IMR-90 (cell line): Measurements from ENCODE around the gene PARD3. TPM values are rescaled to one million over a fixed set of nuclear protein-coding genes. Genes with fewer than 3 reads are reported as not detected.

ENCODE experiments used
- ATAC-seq: fragments of 200-7000 bp; cut with Tn5 transposase; 2 replicates; pipeline ENCODE4 v1.9.1; 2020; ENCODE audit warnings: low read depth, mild to moderate bottlenecking, moderate library complexity
- BruUV-seq: library from RNA; stranded (reverse); fragments of 400-500 nt; replicated peaks from 2 replicates; lab custom pipeline; 2021; lab: Mats Ljungman, UMichigan
- CTCF ChIA-PET: fragments of 300-600 bp; formaldehyde crosslinking; extraction: SDS; loops from one replicate; lab custom pipeline; 2021; ENCODE audit warnings: antibody characterized with exemption; lab: Yijun Ruan, JAX
- POLR2A ChIA-PET: fragments of 300-600 bp; sonication (Branson Sonifier 250); formaldehyde crosslinking; loops from one replicate; lab custom pipeline; 2022; ENCODE audit warnings: antibody characterized with exemption; ENCODE audit not compliant: unreplicated experiment; lab: Charles Lee
- DNase-seq: peaks from one replicate; pipeline ENCODE4 v3.0.0; 2013
- H2AFZ ChIP-seq: replicated peaks from 2 replicates; pipeline ENCODE3; 2013; ENCODE audit warnings: low read length, mild to moderate bottlenecking; ENCODE audit not compliant: poor library complexity
- H2AK5ac ChIP-seq: 2 replicates; pipeline ENCODE4 v1.6.1; 2013; ENCODE audit warnings: low read depth, low read length, inconsistent platforms
- H2AK9ac ChIP-seq: replicated peaks from 2 replicates; pipeline ENCODE3; 2013; ENCODE audit warnings: mild to moderate bottlenecking, low read depth, low read length, moderate library complexity; ENCODE audit not compliant: poor library complexity
- H2BK120ac ChIP-seq: 2 replicates; pipeline ENCODE4 v1.6.1; 2013; ENCODE audit warnings: low read depth, low read length, inconsistent platforms
- H2BK15ac ChIP-seq: 3 replicates; pipeline ENCODE4 v1.6.1; 2013; ENCODE audit warnings: low read depth, low read length, inconsistent platforms
- H2BK20ac ChIP-seq: 2 replicates; pipeline ENCODE4 v1.6.1; 2013; ENCODE audit warnings: low read depth, mild to moderate bottlenecking, inconsistent platforms, low read length, moderate library complexity
- H2BK5ac ChIP-seq: 2 replicates; pipeline ENCODE4 v1.6.1; 2013; ENCODE audit warnings: mild to moderate bottlenecking, low read depth, low read length, inconsistent platforms; ENCODE audit not compliant: poor library complexity, severe bottlenecking
- H3K14ac ChIP-seq: replicated peaks from 2 replicates; pipeline ENCODE4 v1.6.1; 2013; ENCODE audit warnings: low read depth, low read length, inconsistent platforms
- H3K18ac ChIP-seq: 2 replicates; pipeline ENCODE4 v1.6.1; 2013; ENCODE audit warnings: low read depth, low read length, control low read depth
- H3K23ac ChIP-seq: 2 replicates; pipeline ENCODE4 v1.6.1; 2013; ENCODE audit warnings: low read depth, low read length, inconsistent platforms
- H3K27ac ChIP-seq: 2 replicates; pipeline ENCODE4 v1.5.1; 2013; ENCODE audit warnings: mild to moderate bottlenecking, control low read depth, low read length; ENCODE audit not compliant: insufficient read depth
- H3K27me3 ChIP-seq: 2 replicates; pipeline ENCODE4 v1.6.1; 2013; ENCODE audit warnings: low read length; ENCODE audit not compliant: control insufficient read depth, insufficient read depth
- H3K36me3 ChIP-seq: 2 replicates; pipeline ENCODE4 v1.6.1; 2013; ENCODE audit warnings: low read length, mixed read lengths; ENCODE audit not compliant: control insufficient read depth, insufficient read depth
- H3K4ac ChIP-seq: 2 replicates; pipeline ENCODE4 v1.6.1; 2013; ENCODE audit warnings: low read depth, low read length, inconsistent platforms
- H3K4me1 ChIP-seq: 2 replicates; pipeline ENCODE4 v1.6.1; 2013; ENCODE audit warnings: low read length, mixed read lengths; ENCODE audit not compliant: control insufficient read depth, insufficient read depth
- H3K4me2 ChIP-seq: 2 replicates; pipeline ENCODE4 v1.6.1; 2013; ENCODE audit warnings: low read depth, mild to moderate bottlenecking, control low read depth, low read length, moderate library complexity
- H3K4me3 ChIP-seq: 2 replicates; pipeline ENCODE4 v1.5.1; 2013; ENCODE audit warnings: low read depth, mild to moderate bottlenecking, control low read depth, low read length, moderate library complexity; ENCODE audit not compliant: insufficient read depth
- H3K56ac ChIP-seq: 2 replicates; pipeline ENCODE4 v1.6.1; 2013; ENCODE audit warnings: low read length, inconsistent platforms; ENCODE audit not compliant: insufficient read depth; ENCODE audit errors: extremely low read depth
- H3K79me1 ChIP-seq, 2 experiments: 2 replicates each; pipeline ENCODE4 v1.6.1; 2013; ENCODE audit warnings: low read length in 2 of 2, inconsistent platforms in 1 of 2, low read depth in 1 of 2
- H3K9ac ChIP-seq: 2 replicates; pipeline ENCODE4 v1.6.1; 2013; ENCODE audit warnings: low read depth, low read length, control low read depth
- H3K9me1 ChIP-seq: 2 replicates; pipeline ENCODE4 v1.6.1; 2013; ENCODE audit warnings: low read length, inconsistent platforms; ENCODE audit not compliant: insufficient read depth
- H3K9me3 ChIP-seq: 2 replicates; pipeline ENCODE4 v1.6.1; 2013; ENCODE audit warnings: low read length; ENCODE audit not compliant: control insufficient read depth, insufficient read depth
- H4K20me1 ChIP-seq: 2 replicates; pipeline ENCODE4 v1.6.1; 2013; ENCODE audit warnings: low read length, inconsistent platforms; ENCODE audit not compliant: insufficient read depth
- H4K5ac ChIP-seq: 2 replicates; pipeline ENCODE4 v1.6.1; 2013; ENCODE audit warnings: mild to moderate bottlenecking, low read depth, low read length, control low read depth
- H4K8ac ChIP-seq, 2 experiments: 2 replicates each; pipeline ENCODE4 v1.6.1; 2013; ENCODE audit warnings: low read depth in 2 of 2, low read length in 2 of 2, control low read depth in 1 of 2, inconsistent platforms in 1 of 2
- H4K91ac ChIP-seq: 2 replicates; pipeline ENCODE4 v1.6.1; 2013; ENCODE audit warnings: low read depth, low read length, inconsistent platforms; ENCODE audit not compliant: insufficient read depth
- BHLHE40 ChIP-seq: fragments of 150-350 bp; IDR thresholded peaks from 2 replicates; pipeline ENCODE4 v1.6.1; 2016; ENCODE audit warnings: mild to moderate bottlenecking, low read depth, low read length
- CEBPB ChIP-seq: IDR thresholded peaks from 2 replicates; pipeline ENCODE4 v1.6.1; 2012; ENCODE audit warnings: low read depth, low read length, improper control_type of control experiment
- CHD1 ChIP-seq: IDR thresholded peaks from 2 replicates; pipeline ENCODE4 v1.6.1; 2012; ENCODE audit warnings: low read depth, low read length, improper control_type of control experiment
- ELK1 ChIP-seq: fragments of 150-350 bp; IDR thresholded peaks from 2 replicates; pipeline ENCODE4 v1.6.1; 2016; ENCODE audit warnings: low read depth, mild to moderate bottlenecking, low read length, moderate library complexity, borderline replicate concordance
- FOS ChIP-seq: fragments of 150-350 bp; IDR thresholded peaks from 2 replicates; pipeline ENCODE4 v1.6.1; 2016; ENCODE audit warnings: low read depth, low read length
- MAFK ChIP-seq: IDR thresholded peaks from 2 replicates; pipeline ENCODE4 v1.6.1; 2012; ENCODE audit warnings: low read depth, low read length, improper control_type of control experiment
- POLR2A ChIP-seq: IDR thresholded peaks from 2 replicates; pipeline ENCODE4 v1.6.1; 2012; ENCODE audit warnings: mild to moderate bottlenecking, low read depth, low read length
- RFX5 ChIP-seq: IDR thresholded peaks from 2 replicates; pipeline ENCODE4 v1.8.0; 2012; ENCODE audit warnings: low read depth, mild to moderate bottlenecking, low read length, moderate library complexity
- SMC3 ChIP-seq: fragments of 150-350 bp; IDR thresholded peaks from 2 replicates; pipeline ENCODE4 v1.6.1; 2016; ENCODE audit warnings: low read depth, mild to moderate bottlenecking, antibody characterized with exemption, low read length, moderate library complexity
- WGBS, 2 experiments: methylation state at CpG; one replicate each; pipeline versions ENCODE4 v1.1.5 to v1.1.7; 2013; ENCODE audit warnings: missing lambda C conversion rate in 2 of 2; ENCODE audit not compliant: insufficient read length in 1 of 2; ENCODE audit errors: extremely low coverage in 2 of 2; 5-methylcytosine and 5-hydroxymethylcytosine counted together
- dilution Hi-C: fragments of 300-500 bp; cut with HindIII; formaldehyde crosslinking; loops from one replicate; pipeline ENCODE4 v1.14.3; 2018; ENCODE audit warnings: low sequenced_read_pairs; ENCODE audit not compliant: unreplicated experiment
- in situ Hi-C: fragments of 300-500 bp; cut with MboI; formaldehyde crosslinking; loops from 3 replicates; pipeline ENCODE4 v1.14.3; 2019; ENCODE audit warnings: low sequenced_read_pairs, inconsistent platforms, mixed read lengths
- intact Hi-C: fragments of 100-400 bp; cut with micrococcal nuclease; formaldehyde crosslinking; loops from 2 replicates; pipeline ENCODE4 v1.10.0; 2022
- polyA plus RNA-seq, 3 experiments: library from polyadenylated mRNA; depleted of rRNA; stranded (reverse); fragments of >200 nt; gene quantifications; 2 replicates each; pipeline ENCODE4 v1.2.3, GENCODE V29; 2012; ENCODE audit warnings: low replicate concordance in 1 of 3
- total RNA-seq: library from RNA; depleted of rRNA; stranded (reverse); fragments of >200 nt; gene quantifications from 2 replicates; pipeline ENCODE4 v1.2.3, GENCODE V29; 2012

The PARD3 gene
- total and polyA plus RNA-seq, 2 of the 4 experiments (the other 2 are of a cell fraction) = 14.6 to 37.5 TPM

- H3K9me1 ChIP-seq = no peaks in the 10 kb centered on the region; the same call in none of the 2 replicates
- no peak overlapping the region for H2AK9ac ChIP-seq
- no peak overlapping the region for H2BK15ac ChIP-seq
- H2AFZ ChIP-seq = no peak overlapping the region
- H4K8ac ChIP-seq = no peak overlapping the region
- 0 out of 2 replicates have a peak, but pooled peaks cover 6% of the 10 kb centered on the region for H4K20me1 ChIP-seq
- H3K4me3 ChIP-seq = no peak overlapping the region
- H3K27ac ChIP-seq = no peak overlapping the region
- no peak for TF ChIP-seq RFX5
- no peak for TF ChIP-seq POLR2A
- no peak for TF ChIP-seq SMC3
- TF ChIP-seq FOS = no peak
- no peak for TF ChIP-seq MAFK
- no peak for TF ChIP-seq BHLHE40
- TF ChIP-seq CHD1 = no peak
- no peak for TF ChIP-seq CEBPB
- no peak for TF ChIP-seq ELK1
- H3K9me3 ChIP-seq = no peaks in the 10 kb centered on the region
- intact Hi-C loops (loop anchor here (10.0 kb wide), 1 partner anchor 323 kb away; no protein-coding TSS in a partner anchor), in situ Hi-C loops (loop anchor here (25.0 kb wide), 1 partner anchor 351 kb away; no protein-coding TSS in a partner anchor), dilution Hi-C loops (no loop called here)
- H2BK120ac ChIP-seq = no peak overlapping the region
- no peak overlapping the region for H3K4me2 ChIP-seq
- H3K23ac ChIP-seq = no peak overlapping the region
- POLR2A ChIA-PET = no interaction called here
- no peak overlapping the region for H3K14ac ChIP-seq
- WGBS, 2 experiments = no CpG with 5 or more reads among the region's 2 CpGs
- H3K9ac ChIP-seq = no peak overlapping the region
- DNase-seq = no peak
- no peak overlapping the region for H2BK20ac ChIP-seq
- H2AK5ac ChIP-seq = no peak overlapping the region
- peaks cover 10 to 31% of the 10 kb centered on the region in 2 experiments; a peak in 3 of 4 replicates for H3K79me1 ChIP-seq
- no peak overlapping the region for H4K91ac ChIP-seq
- H4K5ac ChIP-seq = no peak overlapping the region
- H2BK5ac ChIP-seq = no peak overlapping the region
- no peak overlapping the region for H3K18ac ChIP-seq
- no peak for ATAC-seq
- H3K4ac ChIP-seq = no peak overlapping the region
- no peak overlapping the region for H3K56ac ChIP-seq
- no peaks in the 10 kb centered on the region for H3K27me3 ChIP-seq
- BruUV-seq = no TSS peak
- no peaks in the 10 kb centered on the region for H3K36me3 ChIP-seq
- CTCF ChIA-PET = interaction anchor here (0.6 kb wide), 1 partner anchor 365 kb away, joined by 3 read pairs; no protein-coding TSS in a partner anchor
- H3K4me1 ChIP-seq = peaks cover 3% of the 10 kb centered on the region; the same call in 1 of the 2 replicates
Observed at GRCh38 chr10:34661580-34661979, 153.5 kb downstream of the PARD3 start.
